Measurements from ENCODE around the gene SIRT3. TPM values are rescaled to one million over a fixed set of nuclear protein-coding genes. Genes with fewer than 3 reads are reported as not detected.
"Not testable (repeated sequence)": the region's sequence is repeated elsewhere in the genome, so short reads cannot be mapped to it uniquely, and the experiment has no call there.

Gene SIRT3
- total RNA-seq, 2 experiments from 2014 or later, result 12.8 to 15.9 TPM

- H3K27ac Mint-ChIP-seq, result no peak overlapping the region
- H3K4me3 Mint-ChIP-seq, result no peak overlapping the region
- DNase-seq (no peak), ATAC-seq (peak; percentile 49)
- CTCF ChIA-PET, result no interaction called here
- no peaks in the 10 kb centered on the region for H3K36me3 Mint-ChIP-seq
- peaks cover 7% of the 10 kb centered on the region for H3K4me1 Mint-ChIP-seq
- H3K27me3 Mint-ChIP-seq, result no peaks in the 10 kb centered on the region
- H3K9me3 Mint-ChIP-seq (ENCODE audit: low read depth), result no peaks in the 10 kb centered on the region
These were observed 10.2 kb downstream of the SIRT3 start for GRCh38 chr11:225734-226453.

- peaks cover 7% of the 10 kb centered on the region for H3K4me1 Mint-ChIP-seq
- no peak for DNase-seq
- H3K27ac Mint-ChIP-seq, result no peak overlapping the region
- no peak for ATAC-seq
- no peak overlapping the region for H3K4me3 Mint-ChIP-seq
- no peaks in the 10 kb centered on the region for H3K9me3 Mint-ChIP-seq (ENCODE audit: low read depth)
- H3K27me3 Mint-ChIP-seq, result no peaks in the 10 kb centered on the region
- CTCF ChIA-PET, result no interaction called here
- H3K36me3 Mint-ChIP-seq, result no peaks in the 10 kb centered on the region
These were observed 11.7 kb downstream of the SIRT3 start for GRCh38 chr11:224424-224823.

GRCh38 chr11:223884-224283, 12.3 kb downstream of the SIRT3 start:
- no peaks in the 10 kb centered on the region for H3K36me3 Mint-ChIP-seq
- no peak for ATAC-seq
- no peaks in the 10 kb centered on the region for H3K9me3 Mint-ChIP-seq (ENCODE audit: low read depth)
- no peak for DNase-seq
- H3K27me3 Mint-ChIP-seq, result no peaks in the 10 kb centered on the region
- CTCF ChIA-PET, result no interaction called here
- H3K4me1 Mint-ChIP-seq, result peaks cover 7% of the 10 kb centered on the region
- no peak overlapping the region for H3K27ac Mint-ChIP-seq
- H3K4me3 Mint-ChIP-seq, result no peak overlapping the region

DNA sequence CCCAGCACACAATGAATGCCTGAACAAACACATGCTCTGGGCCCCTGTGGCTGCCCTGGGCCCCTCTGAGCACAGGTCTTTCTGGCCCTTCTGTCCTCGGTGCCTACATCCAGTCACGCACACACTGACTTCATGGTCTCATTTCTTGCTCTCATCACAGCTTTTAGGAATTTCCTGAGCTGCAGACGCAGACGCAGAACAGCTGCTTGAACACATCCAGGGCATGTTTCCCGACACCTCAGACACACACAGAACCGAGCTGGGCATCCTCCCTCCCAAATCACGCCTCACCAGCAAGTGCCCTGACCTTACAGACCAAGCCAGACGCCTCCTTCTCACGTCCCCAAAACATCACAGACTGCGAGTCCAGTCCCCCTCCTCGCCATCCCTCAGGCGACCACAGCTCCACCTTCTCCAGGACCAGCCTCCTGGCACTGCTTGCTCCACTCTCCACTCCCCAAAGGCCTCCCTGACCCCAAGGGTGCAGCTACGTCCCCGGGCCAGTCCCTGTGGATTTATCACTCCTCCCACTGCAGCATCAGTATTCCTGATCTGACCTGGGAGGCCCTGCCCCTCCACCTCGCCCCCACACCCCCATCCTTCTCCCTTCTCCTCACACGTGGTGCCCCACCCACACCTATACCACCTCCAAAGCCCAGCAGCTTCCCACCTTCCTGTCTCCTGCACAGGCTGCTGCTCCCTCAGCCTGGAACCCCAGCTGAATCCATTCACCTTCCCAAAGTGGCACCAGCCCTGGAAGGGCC, 12.9 kb downstream of the SIRT3 start:
- Mint-ChIP-seq H3K27ac (no peak overlapping the region), H3K4me1 (peaks cover 7% of the 10 kb centered on the region), H3K4me3 (no peak overlapping the region), H3K9me3 (ENCODE audit: low read depth) (no peaks in the 10 kb centered on the region), H3K27me3 (no peaks in the 10 kb centered on the region), H3K36me3 (no peaks in the 10 kb centered on the region)
- DNase-seq (no peak), ATAC-seq (no peak)
- CTCF ChIA-PET, result no interaction called here

DNA sequence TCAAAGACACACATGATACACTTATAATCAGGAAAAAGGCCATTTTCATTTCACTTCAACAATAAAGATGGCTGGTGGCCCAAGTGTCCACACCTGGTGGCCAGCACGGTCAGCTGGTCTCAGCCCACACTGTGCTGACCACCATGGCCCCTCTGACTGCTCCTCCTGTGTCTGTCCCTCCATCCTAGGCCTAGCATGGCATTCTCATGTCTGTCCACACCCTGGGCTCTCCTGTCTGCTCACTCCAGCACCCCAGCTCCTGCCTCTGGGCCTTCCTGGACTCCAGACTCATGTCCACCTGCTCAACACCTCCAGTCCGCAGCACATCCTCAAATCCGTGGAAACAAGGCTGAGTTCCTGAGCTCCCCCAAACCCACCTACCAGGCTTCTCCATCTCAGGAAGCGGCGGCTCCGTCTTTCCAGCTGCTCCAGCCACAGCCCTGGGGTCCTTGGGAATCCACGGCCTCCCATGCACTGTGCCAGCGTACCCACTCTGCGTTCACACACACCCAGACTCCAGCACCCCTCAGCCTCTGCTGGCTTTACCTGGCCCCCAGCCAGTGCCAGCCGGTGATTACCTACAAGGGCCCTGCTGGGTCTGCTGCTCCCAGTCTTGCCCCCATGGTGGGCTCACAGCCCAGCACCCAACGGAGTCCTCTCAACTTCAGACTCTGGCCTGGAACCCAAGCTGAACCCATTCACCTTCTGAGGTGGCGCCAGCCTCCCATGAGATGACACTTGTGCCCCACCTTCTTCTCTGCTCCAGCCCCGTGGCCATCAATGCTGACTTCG, 13.9 kb downstream of the SIRT3 start:
- CTCF ChIA-PET, result no interaction called here
- no peak overlapping the region for H3K4me3 Mint-ChIP-seq
- H3K27me3 Mint-ChIP-seq, result no peaks in the 10 kb centered on the region
- H3K4me1 Mint-ChIP-seq, result peaks cover 7% of the 10 kb centered on the region
- no peak for DNase-seq
- no peaks in the 10 kb centered on the region for H3K9me3 Mint-ChIP-seq (ENCODE audit: low read depth)
- no peaks in the 10 kb centered on the region for H3K36me3 Mint-ChIP-seq
- no peak for ATAC-seq
- H3K27ac Mint-ChIP-seq, result no peak overlapping the region

DNA sequence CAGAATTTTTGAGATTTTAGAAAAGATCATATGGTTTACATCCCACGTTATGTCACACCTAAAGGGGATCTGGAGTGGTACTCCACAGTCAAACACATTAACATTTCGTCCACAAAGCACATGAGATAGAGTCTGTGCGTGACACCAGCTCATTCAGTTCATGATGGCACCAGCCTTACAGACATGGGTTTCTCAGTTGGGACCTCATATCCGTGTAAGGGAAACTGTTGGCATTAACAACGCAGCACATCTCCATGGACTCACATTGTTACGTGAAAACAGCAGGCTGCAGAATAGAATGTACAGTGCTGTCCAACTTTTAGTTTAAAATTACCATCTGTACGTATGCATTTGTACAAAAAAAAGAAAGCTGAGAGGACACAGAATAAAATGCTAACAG, 14.6 kb downstream of the SIRT3 start:
- CTCF ChIA-PET, result no interaction called here
- peaks cover 7% of the 10 kb centered on the region for H3K4me1 Mint-ChIP-seq
- no peak for DNase-seq
- no peak overlapping the region for H3K4me3 Mint-ChIP-seq
- no peaks in the 10 kb centered on the region for H3K27me3 Mint-ChIP-seq
- ATAC-seq, result no peak
- no peaks in the 10 kb centered on the region for H3K9me3 Mint-ChIP-seq (ENCODE audit: low read depth)
- no peaks in the 10 kb centered on the region for H3K36me3 Mint-ChIP-seq
- H3K27ac Mint-ChIP-seq, result no peak overlapping the region

GRCh38 chr11:220641-221215, 15.4 kb downstream of the SIRT3 start:
- H3K27ac Mint-ChIP-seq; H3K27me3 Mint-ChIP-seq; DNase-seq; H3K4me3 Mint-ChIP-seq; CTCF ChIA-PET; H3K4me1 Mint-ChIP-seq; H3K9me3 Mint-ChIP-seq (ENCODE audit: low read depth); H3K36me3 Mint-ChIP-seq; ATAC-seq: not testable (repeated sequence)

DNA sequence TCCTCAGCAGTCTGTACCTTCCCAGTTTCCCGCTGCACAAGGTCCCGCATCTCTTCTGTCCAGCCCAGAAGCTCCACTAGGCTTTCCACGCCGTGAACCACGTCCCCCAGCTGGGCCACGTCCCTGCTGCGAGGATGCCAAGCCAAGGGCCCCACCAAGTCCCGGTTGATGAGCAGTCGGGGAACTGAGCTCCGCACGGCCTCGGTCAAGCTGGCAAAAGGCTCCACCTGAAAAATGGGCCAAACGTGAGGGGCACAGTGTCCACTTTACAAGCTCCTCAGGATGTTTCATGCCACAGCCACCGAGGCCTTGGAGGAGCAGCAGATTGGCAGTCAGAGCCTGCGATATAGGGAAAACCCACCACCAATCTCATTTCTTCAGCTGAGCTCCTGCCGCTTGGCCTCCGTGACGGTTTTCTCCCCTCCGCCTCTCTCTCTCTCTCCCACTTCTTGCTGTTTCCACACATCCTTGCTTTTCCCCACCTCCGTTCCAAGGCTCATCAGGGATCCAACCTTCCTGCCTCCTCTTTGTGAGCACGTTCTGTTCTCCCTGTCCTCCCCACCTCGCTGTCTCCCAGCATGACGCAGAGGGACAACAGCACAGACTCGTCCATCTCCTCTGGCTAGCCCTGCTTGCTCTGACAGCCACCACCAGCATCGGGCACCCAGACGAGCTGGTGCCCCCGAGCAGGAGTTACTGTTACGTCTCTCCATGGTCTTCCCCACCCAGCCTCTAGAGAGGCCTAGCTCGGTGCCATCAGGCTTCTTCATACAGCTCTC, 17.1 kb downstream of the SIRT3 start:
- H3K4me3 Mint-ChIP-seq, result no peak overlapping the region
- CTCF ChIA-PET, result interaction anchor here (1.1 kb wide), 1 partner anchor 31 kb away, joined by 3 read pairs; no protein-coding TSS in a partner anchor
- no peaks in the 10 kb centered on the region for H3K9me3 Mint-ChIP-seq (ENCODE audit: low read depth)
- ATAC-seq, result no peak
- no peaks in the 10 kb centered on the region for H3K27me3 Mint-ChIP-seq
- DNase-seq, result no peak
- H3K27ac Mint-ChIP-seq, result no peak overlapping the region
- H3K4me1 Mint-ChIP-seq, result peaks cover 2% of the 10 kb centered on the region
- peaks cover 8% of the 10 kb centered on the region for H3K36me3 Mint-ChIP-seq

- H3K4me1 Mint-ChIP-seq, result peaks cover 2% of the 10 kb centered on the region
- no peaks in the 10 kb centered on the region for H3K9me3 Mint-ChIP-seq (ENCODE audit: low read depth)
- peaks cover 13% of the 10 kb centered on the region for H3K36me3 Mint-ChIP-seq
- H3K4me3 Mint-ChIP-seq, result no peak overlapping the region
- CTCF ChIA-PET, result interaction anchor here (1.1 kb wide), 1 partner anchor 179 kb away, joined by 3 read pairs; no protein-coding TSS in a partner anchor
- ATAC-seq (no peak), DNase-seq (no peak)
- no peak overlapping the region for H3K27ac Mint-ChIP-seq
- H3K27me3 Mint-ChIP-seq, result no peaks in the 10 kb centered on the region
These were observed 18.4 kb downstream of the SIRT3 start for GRCh38 chr11:217704-218103.

DNA sequence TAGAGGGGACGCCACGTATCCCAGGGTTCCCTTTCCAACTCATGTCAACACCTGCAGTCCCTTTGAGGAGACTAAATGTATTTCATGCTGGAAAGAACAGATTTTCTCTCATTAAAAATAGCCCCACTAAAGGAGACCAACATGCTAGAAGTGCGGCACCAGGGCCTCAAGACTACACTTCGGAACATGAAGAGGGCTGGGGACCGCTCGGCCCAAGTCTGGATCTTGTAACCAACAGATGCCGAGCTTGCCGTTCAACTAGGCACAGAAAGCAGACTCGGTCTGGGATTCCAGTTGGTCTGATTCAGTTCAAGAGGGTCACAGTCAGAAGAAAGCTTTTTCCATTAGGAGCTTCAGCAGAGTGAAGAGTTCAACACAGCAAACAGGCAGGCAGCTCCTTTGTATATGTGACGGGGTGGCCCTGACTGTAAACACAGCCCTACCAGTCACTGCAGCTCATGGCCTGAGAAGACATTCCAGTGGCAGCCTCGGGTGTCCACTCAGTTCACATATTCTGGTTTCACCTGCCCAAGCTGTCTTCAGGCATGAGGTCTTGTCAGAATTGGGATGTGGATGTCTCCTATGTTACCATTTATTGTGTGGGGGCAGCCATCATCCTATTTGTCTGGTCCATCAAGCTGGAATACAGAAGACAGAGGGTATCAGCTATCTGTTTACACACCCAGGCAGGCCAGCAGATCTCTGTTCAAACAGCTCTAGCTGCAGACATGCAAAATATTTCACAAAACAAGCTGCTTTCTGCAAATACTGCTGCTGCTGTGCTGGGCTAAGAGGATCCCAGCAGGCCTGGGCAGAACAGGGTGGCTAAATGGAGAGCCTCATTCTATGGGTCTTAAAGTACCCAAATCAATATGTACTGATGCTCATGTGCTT, 19.8 kb downstream of the SIRT3 start:
- peaks cover 6% of the 10 kb centered on the region for H3K4me1 Mint-ChIP-seq
- H3K27me3 Mint-ChIP-seq, result no peaks in the 10 kb centered on the region
- DNase-seq, result no peak
- H3K36me3 Mint-ChIP-seq, result peaks cover 16% of the 10 kb centered on the region
- H3K9me3 Mint-ChIP-seq (ENCODE audit: low read depth), result no peaks in the 10 kb centered on the region
- H3K4me3 Mint-ChIP-seq, result no peak overlapping the region
- CTCF ChIA-PET, result interaction anchor here (0.8 to 1.0 kb wide), 2 partner anchors 9 to 148 kb away, joined by 3 read pairs; partner anchors contain the start of genes BET1L and RIC8A
- ATAC-seq, result no peak
- peak overlapping the region; percentile 14 for H3K27ac Mint-ChIP-seq

- no peak overlapping the region for H3K27ac Mint-ChIP-seq
- no peak overlapping the region for H3K4me3 Mint-ChIP-seq
- CTCF ChIA-PET, result interaction anchor here (0.8 kb wide), 1 partner anchor 149 kb away, joined by 3 read pairs; no protein-coding TSS in a partner anchor
- H3K36me3 Mint-ChIP-seq, result peaks cover 22% of the 10 kb centered on the region
- no peaks in the 10 kb centered on the region for H3K9me3 Mint-ChIP-seq (ENCODE audit: low read depth)
- no peaks in the 10 kb centered on the region for H3K27me3 Mint-ChIP-seq
- ATAC-seq (no peak), DNase-seq (no peak)
- H3K4me1 Mint-ChIP-seq, result peaks cover 14% of the 10 kb centered on the region
These were observed 20.5 kb downstream of the SIRT3 start for GRCh38 chr11:215581-216037.

DNA sequence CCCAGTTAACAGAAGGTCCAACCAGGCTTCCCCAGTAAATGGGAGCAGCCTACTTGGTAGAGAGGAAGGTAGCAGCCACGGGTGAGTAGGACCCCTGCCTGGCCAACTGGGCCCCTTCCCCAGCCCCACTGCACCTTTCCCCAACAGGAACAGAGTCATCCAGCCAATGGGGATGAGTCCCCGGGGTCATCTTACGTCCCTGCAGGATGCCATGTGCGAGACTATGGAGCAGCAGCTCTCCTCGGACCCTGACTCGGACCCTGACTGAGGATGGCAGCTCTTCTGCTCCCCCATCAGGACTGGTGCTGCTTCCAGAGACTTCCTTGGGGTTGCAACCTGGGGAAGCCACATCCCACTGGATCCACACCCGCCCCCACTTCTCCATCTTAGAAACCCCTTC, 22.1 kb downstream of the SIRT3 start:
- H3K27ac Mint-ChIP-seq, result no peak overlapping the region
- no peak for ATAC-seq
- peaks cover 28% of the 10 kb centered on the region for H3K4me1 Mint-ChIP-seq
- H3K36me3 Mint-ChIP-seq, result peaks cover 28% of the 10 kb centered on the region
- H3K27me3 Mint-ChIP-seq, result no peaks in the 10 kb centered on the region
- no peaks in the 10 kb centered on the region for H3K9me3 Mint-ChIP-seq (ENCODE audit: low read depth)
- no peak for DNase-seq
- no peak overlapping the region for H3K4me3 Mint-ChIP-seq
- CTCF ChIA-PET, result interaction anchor here (1.2 kb wide), 1 partner anchor 21 kb away, joined by 3 read pairs; no protein-coding TSS in a partner anchor
